Endometrium (tissue), 2 donors: ENCODE measurements around the gene PHLDB2.

Experiments
- FAIRE-seq: peaks from 2 replicates; lab custom pipeline; 2012; peaks lifted over from hg19 to GRCh38; lab: Jason Lieb, UNC
- donor health status: control.
- donor health status: control.

PHLDB2 gene

DNA sequence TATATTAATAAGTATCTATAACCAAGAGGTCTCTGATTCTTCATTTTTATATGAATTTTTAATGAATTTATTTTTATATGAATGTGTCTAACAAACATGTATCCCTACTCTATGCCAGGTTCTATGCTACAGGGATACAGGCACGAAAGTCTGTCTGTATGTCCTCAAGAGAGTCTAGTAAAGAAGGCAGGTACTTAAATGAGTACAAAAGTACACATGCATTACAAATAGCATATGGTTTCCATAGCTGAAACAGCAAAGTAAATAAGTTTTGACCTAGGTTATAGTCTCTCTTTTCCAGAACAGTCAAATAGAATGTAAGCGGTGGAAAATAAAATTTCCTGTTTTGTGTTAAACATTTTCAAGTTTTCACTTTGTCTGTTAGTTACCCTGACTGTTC is 106.4 kb downstream of the PHLDB2 start:
- FAIRE-seq, result no peak

DNA sequence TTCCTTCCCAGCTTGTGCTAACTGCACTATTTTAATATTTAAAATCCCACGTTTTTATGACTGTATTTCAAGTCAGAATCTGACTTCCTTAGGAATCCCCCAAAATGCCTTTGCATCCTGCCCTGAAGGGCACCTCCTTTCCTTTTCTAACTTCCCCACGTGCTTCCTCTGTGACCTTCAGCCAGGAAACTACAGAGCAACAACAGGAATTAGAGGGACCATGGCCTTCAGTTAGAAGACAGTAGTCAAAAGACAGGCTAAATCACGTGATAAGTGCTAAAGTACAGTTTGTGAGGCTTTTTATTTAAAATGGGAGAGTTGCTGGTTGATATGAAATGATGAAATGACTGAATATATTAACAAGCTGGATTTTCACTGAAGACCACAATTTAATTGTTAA is 108.0 kb downstream of the PHLDB2 start:
- no peak for FAIRE-seq

GRCh38 chr3:111967651-111968274 is 108.7 kb downstream of the PHLDB2 start:
- peak; percentile 35 for FAIRE-seq

GRCh38 chr3:111968319-111969054 is 109.4 kb downstream of the PHLDB2 start:
- FAIRE-seq, result no peak

GRCh38 chr3:111970376-111970775 is 111.3 kb downstream of the PHLDB2 start:
- no peak for FAIRE-seq

GRCh38 chr3:111971533-111972130 is 112.6 kb downstream of the PHLDB2 start:
- FAIRE-seq, result no peak

DNA sequence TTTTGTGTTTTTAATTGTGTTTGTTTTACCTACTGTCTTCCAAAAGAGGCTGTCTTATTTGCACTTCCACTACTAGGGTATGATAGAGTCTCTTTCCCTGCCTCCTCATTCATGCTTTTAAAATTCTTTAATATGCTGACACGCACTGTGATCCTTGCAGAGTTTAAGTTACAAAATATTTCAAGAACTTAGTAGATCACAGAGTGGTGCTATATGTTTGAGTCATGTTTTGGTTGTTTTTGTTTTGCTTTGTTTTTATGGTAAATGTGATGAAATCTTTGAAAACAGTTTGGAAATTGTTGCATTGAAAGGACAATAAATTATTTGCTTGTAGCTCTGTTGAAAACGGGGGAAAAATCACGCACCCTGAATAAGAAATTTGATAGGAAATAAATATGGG is 113.8 kb downstream of the PHLDB2 start:
- FAIRE-seq, result no peak

- no peak for FAIRE-seq
Observed at GRCh38 chr3:111975131-111975530, 116.1 kb downstream of the PHLDB2 start.

DNA sequence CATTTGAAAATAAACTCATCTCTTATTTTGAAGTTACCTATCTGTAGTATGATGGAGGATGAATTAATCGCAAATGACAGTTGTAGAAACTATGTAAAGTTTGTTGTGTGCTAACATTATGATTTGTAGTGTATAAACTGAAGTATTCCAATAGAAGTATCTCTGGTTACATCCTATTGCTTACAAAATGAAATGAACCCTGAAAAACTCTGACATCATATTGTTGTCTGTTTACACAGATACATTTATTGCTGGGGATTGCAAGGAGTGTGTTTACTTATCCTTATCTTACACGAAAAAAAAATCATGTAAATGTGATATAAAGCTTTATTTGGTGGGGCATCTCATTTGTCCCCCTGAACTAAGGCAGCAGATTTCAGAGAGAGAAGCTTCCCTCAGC is 117.2 kb downstream of the PHLDB2 start:
- FAIRE-seq, result no peak

- FAIRE-seq, result peak; percentile 90
Observed at GRCh38 chr3:111978583-111979433, 119.7 kb downstream of the PHLDB2 start, which contains the start of gene ABHD10. TSS of gene ABHD10 (plus strand) at chr3:111979026. CDS start at chr3:111979062, 36 bp downstream.

DNA sequence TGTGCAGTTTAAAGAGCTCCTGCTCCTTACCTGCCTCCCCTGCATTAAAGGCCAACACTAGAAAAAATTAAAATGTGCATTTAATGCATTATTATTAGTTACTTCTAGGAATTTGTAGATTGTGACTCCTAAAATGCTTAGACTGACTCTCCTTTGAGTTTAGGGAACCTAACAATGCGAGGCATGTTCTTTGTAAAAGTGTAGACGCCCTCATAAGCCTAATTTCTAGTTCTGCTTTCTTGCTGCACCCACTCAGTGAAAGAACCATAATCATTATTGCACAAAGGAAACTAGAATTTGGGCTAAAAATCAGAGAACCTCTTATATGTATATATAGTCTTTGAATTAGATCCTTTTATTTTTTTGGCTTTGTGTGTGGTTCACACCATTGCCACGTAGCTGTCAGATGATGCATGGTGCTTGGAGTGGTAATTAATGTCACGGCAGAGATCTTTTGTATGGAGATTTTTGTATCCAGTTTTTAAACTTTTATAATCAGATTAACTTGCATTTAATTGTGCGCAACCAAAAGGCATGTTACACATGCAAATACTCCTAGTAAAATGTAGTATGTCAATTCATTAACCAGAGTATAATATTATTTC is 120.5 kb downstream of the PHLDB2 start:
- FAIRE-seq, result no peak

- FAIRE-seq, result no peak
Observed at GRCh38 chr3:111980716-111981456, 121.8 kb downstream of the PHLDB2 start.

DNA sequence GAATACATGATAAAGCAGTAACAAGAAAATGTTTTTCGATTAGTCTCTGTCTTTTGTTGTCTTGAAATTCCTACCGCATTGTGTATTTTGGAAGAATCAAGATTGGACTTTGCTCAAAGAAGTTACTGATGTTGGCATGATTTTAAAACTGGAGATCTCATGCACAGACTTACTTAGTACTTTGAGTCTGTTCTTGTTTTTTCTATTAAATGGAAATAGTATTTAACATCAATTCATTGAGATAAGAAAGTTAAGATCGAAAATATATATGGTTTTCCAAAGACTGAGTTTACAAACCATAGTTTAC is 122.3 kb downstream of the PHLDB2 start:
- no peak for FAIRE-seq

DNA sequence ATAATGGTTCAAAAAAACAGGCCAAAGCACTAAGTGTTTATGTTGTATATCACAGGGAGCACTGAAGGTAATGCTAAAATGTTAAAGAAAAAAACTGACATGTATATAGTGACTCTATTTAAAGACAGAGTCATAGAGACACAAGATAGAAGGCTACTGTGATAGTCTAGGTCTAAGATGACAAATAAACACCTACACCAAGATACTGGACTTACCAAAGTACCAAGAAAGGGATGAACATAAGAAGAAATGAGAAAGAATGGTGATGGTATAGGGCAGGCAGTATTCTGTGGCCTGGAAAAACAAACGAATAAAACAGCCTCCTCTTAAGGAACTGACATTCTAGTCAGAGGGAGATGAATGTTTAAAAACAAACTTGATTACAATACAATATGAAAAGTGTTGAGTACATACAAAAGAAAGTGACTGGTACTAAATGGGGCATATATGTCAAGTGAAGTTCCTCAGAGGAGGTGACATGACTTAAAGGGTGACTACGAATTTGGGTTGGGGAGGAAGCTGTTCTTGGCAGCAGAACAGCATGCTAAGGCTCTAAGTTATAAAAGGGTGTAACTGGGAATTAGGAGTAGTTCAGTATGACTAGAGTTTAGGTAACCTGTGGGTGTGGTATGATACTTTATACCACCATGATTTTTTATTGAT is 125.7 kb downstream of the PHLDB2 start:
- no peak for FAIRE-seq

- FAIRE-seq, result no peak
Observed at GRCh38 chr3:111986800-111987199, 127.7 kb downstream of the PHLDB2 start.

- peak; percentile 89 for FAIRE-seq
Observed at GRCh38 chr3:111989061-111989678, 130.1 kb downstream of the PHLDB2 start.

DNA sequence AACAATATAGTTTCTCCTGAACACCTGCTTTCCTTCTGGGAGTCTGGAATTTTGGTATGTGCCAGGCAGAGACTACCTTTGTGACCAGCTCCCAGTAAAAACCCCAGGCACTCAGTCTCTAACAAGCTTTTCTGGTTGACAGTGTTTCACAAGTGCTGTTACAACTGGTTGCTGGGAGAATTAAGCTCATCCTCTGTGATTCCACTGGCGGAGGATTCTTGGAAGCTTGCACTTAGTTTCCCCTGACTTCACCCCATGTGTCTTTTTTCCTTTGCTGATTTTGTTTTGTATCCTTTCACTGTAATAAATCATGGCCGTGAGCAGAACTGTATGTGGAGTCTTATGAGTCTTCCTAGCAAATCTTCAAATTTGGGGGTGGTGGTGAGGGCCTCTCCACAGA is 134.0 kb downstream of the PHLDB2 start:
- FAIRE-seq, result no peak

DNA sequence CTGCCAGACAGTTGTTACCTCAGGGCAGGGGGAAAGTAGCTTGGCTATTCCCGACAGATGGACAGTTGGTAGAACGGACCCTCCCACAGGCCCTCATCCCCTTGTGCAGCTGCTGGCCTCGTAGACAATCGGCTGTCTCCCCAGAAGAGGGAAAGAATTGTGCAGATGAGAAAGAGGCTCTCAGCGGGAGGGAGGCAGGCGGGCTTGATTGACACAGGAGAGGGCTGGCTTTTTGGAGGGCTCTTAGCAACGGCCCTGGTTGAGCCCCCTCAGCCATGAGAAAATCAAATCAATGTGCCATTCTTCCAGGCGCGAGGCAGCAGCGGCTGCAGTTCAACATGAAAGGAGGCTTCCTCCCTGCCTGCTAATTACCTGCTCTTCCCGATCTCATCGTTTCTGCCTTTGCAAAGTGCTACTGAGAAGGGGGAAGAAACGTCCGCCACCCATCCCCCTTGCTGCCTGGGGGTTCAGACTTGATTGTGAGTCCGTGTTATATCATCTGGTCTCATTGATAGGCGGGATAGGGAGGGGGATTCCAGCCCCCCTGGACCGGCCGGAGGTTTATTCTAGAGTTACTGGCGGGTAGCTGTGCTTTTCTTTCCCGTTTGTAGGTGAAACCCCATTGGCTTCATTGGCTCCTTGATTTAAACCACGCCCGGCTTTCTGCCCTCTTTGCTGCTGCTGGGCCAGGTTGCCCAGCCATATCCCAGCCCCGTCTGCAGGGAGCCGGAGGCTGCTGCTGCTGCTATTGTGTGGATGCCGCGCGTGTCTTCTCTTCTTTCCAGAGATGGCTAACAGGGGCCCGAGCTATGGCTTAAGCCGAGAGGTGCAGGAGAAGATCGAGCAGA is 139.8 kb downstream of the PHLDB2 start, which contains the start of gene TAGLN3:
Gene TAGLN3 (plus strand): TSS at position 287 of the 848 bp plus-strand sequence. CDS start 501 bp downstream, at position 788.
- no peak for FAIRE-seq
